NCI-H774 (cell line): ENCODE measurements around the gene UTS2B.

Experiments used
- DNase-seq: peaks from one replicate; lab custom pipeline; 2025; lab: John Stamatoyannopoulos, UW

Gene UTS2B

GRCh38 chr3:191321019-191321767, 9.1 kb downstream of the UTS2B start:
- DNase-seq: no peak

- DNase-seq: no peak
These were observed 10.0 kb downstream of the UTS2B start for GRCh38 chr3:191320316-191320715.

DNA sequence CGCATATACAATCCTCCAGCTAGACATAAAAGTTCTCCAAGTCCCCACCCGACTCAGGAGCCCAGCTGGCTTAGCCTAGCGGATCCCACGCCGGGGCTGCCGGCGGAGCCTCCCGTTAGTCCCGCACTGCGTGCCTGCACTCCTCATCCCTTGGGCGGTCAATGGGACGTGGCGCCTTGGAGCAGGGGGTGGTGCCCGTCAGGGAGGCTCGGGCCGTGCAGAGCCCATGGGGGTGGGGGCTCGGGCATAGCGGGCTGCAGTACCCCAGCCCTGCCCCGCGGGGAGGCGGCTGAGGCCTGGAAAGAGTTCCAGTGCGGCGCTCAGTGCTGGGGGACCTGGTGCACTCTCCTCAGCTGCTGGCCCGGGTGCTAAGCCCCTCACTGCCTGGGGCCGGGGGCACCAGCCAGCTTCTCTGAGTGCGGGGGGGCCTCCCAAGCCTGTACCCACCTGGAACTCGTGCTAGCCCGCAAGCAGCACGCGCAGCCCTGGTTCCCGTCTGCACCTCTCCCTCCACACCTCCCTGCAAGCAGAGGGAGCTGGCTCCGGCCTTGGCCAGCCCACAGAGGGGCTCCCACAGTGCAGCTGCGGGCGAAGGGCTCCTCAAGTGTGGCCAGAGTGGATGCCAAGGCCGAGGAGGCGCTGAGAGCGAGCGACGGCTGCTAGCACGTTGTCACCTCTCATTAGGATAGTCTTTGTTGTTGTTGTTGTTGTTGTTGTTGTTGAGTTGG, 13.3 kb downstream of the UTS2B start:
- no peak for DNase-seq

DNA sequence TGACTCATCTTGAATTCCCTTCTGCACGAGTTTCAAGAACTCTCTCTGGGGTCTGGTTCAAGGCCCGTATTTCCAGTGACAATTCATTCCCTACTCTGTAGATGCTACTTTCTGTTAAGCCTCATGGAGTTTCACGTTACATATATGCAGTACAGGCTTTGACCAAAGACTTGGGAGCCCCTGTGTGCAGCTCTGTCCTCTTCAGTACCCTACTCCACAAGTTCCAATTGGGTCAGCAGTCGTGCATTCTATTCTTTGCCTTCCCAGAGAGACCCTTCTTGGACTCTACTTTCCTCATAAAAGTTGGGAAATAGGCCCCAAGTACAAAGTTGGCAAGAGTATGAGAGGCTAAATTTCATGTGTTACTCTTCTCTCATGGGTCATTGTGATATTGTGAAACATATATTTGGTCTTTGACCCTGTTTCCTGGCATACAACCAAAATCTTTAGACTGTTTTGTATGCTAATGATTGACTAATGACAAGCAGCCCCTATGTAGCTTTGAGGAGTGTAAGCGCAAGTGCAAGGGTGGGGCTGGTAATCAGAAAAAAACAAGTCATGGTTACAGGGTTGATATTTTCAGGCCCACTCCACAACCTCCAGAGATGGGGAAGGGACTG, 16.1 kb downstream of the UTS2B start:
- DNase-seq: no peak

DNA sequence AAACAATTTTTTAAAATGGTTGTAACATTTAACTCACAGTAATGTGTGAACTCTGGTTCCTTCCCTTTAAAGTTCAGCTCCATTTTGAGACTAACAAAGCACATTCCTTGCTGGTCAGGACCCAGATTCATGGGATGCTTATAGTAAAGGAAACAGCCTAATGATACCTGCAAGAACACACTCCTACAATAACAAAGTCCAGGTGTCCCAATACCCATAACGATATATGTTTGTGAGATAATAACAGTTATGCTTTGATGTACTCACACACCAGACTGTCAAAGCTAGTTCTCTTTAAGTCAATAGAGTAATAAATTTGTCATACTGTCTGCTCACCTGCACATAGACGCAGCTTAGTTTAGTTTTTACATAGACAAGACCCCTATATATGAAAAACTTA, 17.0 kb downstream of the UTS2B start:
- DNase-seq: no peak

DNA sequence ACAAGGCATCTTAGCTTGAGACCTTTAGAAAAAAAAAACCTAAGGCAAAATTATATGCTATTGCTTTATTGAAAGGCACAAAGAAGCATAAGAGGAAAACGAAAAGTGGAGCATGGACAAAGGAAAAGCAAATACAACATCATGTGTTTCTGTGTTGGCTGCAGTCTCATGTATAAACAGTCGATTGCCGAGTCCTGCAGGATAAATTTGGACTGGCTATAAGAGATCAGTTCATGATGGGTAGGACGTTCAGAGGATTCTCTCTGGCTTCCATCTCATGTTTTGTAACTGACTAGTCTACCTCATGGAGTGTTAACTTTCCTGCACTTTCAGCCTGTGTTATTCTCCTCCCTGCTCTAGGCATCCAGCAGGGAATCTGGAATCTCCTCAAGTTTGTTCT, 23.0 kb downstream of the UTS2B start:
- no peak for DNase-seq

DNA sequence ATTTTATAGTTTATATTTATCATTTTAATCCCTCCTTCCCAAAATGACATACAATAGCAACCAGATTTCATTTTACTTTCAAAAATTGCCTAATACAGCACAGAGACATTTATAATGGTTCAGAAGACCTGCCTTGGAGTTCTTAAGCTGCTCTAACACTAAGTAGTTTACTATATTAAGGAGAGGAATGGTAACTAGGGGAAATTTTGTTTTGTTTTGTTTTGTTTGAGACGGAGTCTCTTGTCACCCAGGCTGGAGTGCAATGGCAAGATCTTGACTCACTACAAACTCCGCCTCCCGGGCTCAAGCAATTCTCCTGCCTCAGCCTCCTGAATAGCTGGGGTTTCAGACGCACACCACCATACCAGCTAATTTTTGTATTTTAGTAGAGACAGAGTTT, 23.9 kb downstream of the UTS2B start:
- DNase-seq: no peak

- no peak for DNase-seq
These were observed 26.7 kb downstream of the UTS2B start for GRCh38 chr3:191303596-191303995.

- no peak for DNase-seq
These were observed 27.9 kb downstream of the UTS2B start for GRCh38 chr3:191302451-191302850.

GRCh38 chr3:191301782-191302411, 28.4 kb downstream of the UTS2B start:
- DNase-seq: no peak

DNA sequence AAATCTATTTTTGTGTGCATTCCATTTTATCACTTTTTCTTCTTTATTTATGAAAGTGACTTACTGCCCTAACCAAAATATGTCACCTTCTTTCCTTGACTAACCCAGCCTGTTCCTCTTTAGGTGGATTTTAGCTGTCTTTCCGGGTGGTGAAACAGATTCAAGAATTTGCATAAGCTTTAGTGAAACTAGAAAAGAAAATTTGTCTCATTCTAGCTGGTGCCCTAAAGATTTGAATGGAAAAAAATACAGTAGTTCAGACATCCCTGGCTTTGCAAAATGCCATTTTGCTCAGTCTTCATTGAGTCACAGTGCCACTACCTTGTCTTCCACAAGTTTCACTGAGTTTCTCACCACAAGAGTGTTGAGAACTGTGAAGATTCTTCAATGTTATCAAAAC, 29.3 kb downstream of the UTS2B start:
- DNase-seq: no peak

- DNase-seq: no peak
These were observed 29.9 kb downstream of the UTS2B start for GRCh38 chr3:191300422-191300821.

DNA sequence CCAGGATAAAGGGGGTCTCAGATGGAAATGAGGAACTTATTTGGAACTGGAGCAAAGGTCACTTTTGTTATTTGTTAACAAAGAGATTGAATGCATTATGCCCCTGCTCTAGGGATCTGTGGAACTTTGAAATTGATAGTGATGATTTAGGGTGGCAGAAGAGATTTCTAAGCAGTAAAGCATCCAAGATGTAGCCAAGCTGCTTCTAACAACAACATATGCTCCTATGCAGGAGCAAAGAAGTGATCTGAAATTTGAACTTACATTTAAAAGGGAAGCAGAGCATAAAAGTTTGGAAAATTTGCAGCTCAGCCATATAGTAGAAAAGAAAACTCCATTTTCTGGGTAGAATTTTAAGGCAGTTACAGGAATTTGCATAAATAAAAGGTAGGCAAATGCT, 31.5 kb downstream of the UTS2B start:
- no peak for DNase-seq

DNA sequence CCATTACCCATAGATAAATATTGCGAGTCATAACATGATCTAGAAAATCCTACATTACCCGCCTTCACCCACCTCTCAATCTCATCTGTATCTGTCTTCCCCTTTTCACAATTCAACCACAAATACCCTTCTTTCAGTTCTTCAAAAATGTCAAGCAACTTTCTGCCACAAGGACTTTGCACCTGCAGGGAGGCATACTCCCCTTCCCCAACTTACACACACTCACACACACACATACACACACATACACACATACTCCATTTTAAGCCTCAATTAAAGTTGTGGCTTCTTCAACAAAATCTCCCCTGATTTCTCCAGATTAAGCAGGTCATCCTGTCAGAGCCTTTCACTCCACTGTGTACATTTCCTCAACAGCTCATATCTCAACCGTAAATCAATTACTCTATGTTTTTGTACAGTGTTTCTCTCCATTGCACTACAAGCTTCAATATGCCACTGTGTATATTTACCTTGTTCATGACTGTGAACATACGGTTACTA, 34.2 kb downstream of the UTS2B start:
- peak; percentile 54 for DNase-seq

- no peak for DNase-seq
These were observed 36.0 kb downstream of the UTS2B start for GRCh38 chr3:191294291-191294690.

DNA sequence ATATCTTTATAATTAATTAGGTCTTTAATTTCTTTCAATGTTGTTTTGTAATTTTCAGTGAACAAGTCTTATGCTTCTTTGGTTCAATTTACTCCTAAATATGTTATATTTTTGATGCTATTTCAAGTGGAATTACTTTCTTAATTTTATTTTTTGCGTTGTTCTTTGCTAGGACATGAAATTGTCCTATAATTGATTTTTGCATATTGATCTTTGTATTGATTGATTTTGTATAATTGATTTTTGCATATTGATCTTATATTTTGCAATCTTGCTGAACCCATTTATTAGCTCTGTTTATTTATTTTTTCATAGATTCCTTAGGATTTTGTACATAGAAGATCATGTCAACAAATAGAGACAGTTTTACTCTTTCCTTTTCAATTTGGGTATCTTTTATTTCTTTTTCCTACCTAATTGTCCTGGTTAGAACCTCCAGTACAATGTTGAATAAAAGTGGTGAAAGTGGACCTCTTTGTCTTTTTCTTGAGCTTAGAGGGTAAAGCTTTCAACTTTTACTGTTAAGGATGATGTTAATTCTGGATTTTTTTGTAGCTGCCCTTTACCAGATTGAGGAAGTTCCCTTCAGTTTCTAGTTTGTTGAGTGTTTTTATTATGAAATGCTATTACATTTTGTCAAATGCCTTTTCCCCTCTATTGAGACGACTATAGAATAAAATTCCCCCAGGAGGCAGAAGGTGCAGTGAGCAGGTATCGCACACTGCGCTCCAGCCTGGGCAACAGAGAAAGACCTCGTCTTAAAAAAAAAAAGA, 37.9 kb downstream of the UTS2B start:
- no peak for DNase-seq

GRCh38 chr3:191290311-191291025, 39.9 kb downstream of the UTS2B start:
- DNase-seq: no peak

DNA sequence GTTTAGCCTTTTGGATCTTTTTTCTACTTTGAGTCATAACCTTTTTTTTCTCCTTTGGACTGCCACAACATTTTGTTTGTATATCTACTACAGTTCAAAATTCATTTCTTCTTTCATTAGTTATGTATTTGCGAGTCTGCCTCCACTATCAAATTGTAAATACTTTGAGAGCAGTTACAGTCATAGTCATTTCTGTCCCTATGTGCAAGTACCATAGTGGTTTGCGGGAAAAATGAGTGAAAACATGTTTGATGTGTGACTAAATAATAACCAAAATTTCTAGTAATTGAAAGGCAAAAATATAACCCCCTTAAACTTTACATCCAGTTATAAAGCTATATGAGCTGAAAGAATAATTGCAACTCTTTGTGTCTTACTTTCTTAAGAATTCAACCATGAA, 46.9 kb downstream of the UTS2B start:
- DNase-seq: no peak

- no peak for DNase-seq
These were observed 47.8 kb downstream of the UTS2B start for GRCh38 chr3:191282251-191283185.

DNA sequence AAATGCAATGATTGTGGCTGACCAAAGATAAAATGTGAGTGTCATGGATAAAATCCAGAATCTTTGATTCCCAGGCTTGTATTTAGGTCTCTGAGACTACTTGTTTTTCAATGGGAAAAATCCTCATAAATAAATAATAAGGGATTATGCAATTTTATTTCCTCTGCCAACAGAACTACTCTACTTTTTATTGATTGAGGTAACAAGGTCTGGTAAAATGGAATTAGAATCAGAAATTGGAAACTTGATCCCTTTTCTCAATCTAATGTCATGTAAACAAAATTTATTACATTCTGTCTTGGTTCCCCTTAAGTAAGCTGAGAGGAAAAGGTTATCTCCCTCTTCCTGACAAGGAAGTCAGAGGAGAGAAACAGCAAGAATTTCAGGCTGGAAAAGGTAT, 49.4 kb downstream of the UTS2B start:
- DNase-seq: no peak
